ENCODE data around the gene OR11L1. TPM values are rescaled to one million over a fixed set of nuclear protein-coding genes. Genes with fewer than 3 reads are reported as not detected.

Gene OR11L1, protein sequence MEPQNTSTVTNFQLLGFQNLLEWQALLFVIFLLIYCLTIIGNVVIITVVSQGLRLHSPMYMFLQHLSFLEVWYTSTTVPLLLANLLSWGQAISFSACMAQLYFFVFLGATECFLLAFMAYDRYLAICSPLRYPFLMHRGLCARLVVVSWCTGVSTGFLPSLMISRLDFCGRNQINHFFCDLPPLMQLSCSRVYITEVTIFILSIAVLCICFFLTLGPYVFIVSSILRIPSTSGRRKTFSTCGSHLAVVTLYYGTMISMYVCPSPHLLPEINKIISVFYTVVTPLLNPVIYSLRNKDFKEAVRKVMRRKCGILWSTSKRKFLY
- total RNA-seq (not detected in 2 replicates), polyA plus RNA-seq (not detected in 2 replicates)

GRCh38 chr1:247841796-247842195 is at the start of gene OR11L1:
Gene OR11L1 (minus strand): TSS chr1:247841896. CDS start chr1:247841896, 0 bp downstream.
- Histone ChIP-seq H3K4me1 (ENCODE audit: low read depth) (no peaks in the 10 kb centered on the region), H3K4me3 (no peak within 1 kb of the TSS), H3K27ac (no peak within 1 kb of the TSS), H3K36me3 (no peaks in the 10 kb centered on the region), H3K27me3 (no peaks in the 10 kb centered on the region), H3K9me3 (ENCODE audit: low read depth) (no peaks in the 10 kb centered on the region)
- DNase-seq (ENCODE audit: low read depth in 1 of 2, low spot score in 1 of 2): no peak
- TF ChIP-seq CTCF (IDR thresholded peaks at IDR 0.05; ENCODE audit: low read depth, low read length): no peak

GRCh38 chr1:247884797-247885413 is 43.2 kb upstream of the OR11L1 start:
- no peaks in the 10 kb centered on the region for H3K9me3 ChIP-seq (ENCODE audit: low read depth)
- H3K36me3 ChIP-seq: no peaks in the 10 kb centered on the region
- H3K4me3 ChIP-seq: no peak overlapping the region
- no peaks in the 10 kb centered on the region for H3K27me3 ChIP-seq
- no peak overlapping the region for H3K27ac ChIP-seq
- no peak for TF ChIP-seq CTCF (IDR thresholded peaks at IDR 0.05; ENCODE audit: low read depth, low read length)
- DNase-seq (ENCODE audit: low read depth in 1 of 2, low spot score in 1 of 2): no peak
- no peaks in the 10 kb centered on the region for H3K4me1 ChIP-seq (ENCODE audit: low read depth)

DNA sequence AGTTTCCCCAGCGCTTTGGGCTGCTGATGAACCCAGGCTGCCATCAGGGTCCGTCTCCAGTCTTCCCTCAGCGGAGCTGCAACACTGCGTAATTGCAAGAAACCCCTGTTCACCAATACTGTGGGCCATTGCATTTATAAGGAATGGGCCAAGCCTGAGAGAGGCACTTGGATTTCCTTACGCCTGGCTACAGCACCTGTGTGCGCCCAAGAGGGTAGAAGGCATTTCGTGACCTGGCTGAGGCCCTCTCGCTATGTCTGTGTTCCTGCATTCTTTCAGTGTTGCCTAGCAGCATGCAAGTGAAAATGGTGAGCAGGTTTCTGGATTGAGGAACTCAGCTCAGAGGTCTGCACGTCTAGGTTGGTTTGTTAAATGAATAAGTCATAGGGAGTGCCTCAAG is 41.6 kb upstream of the OR11L1 start:
- Histone ChIP-seq H3K27ac (no peak overlapping the region), H3K36me3 (no peaks in the 10 kb centered on the region), H3K4me1 (ENCODE audit: low read depth) (no peaks in the 10 kb centered on the region), H3K27me3 (no peaks in the 10 kb centered on the region), H3K4me3 (no peak overlapping the region), H3K9me3 (ENCODE audit: low read depth) (no peaks in the 10 kb centered on the region)
- TF ChIP-seq CTCF (IDR thresholded peaks at IDR 0.05; ENCODE audit: low read depth, low read length): no peak
- no peak for DNase-seq (ENCODE audit: low read depth in 1 of 2, low spot score in 1 of 2)

DNA sequence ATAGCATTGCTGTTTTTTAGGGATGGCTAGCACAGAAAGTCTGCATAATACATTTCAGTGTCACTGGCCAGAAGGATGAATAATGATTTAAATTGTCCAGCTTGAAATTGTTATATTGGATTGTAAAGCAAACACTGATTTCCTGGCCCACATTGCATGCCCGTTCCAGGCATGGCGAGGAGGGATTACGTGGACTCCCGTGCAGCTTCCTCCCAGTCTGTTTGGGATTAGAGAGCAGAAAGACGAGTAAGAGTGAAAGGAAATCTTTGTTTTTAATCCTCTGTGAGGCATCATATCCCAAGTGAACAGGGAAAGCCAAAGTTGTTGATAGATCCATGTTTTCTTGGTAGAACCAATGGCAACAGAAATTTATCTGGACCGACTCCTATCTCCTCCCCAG is 23.7 kb upstream of the OR11L1 start:
- H3K4me1 ChIP-seq (ENCODE audit: low read depth): no peaks in the 10 kb centered on the region
- H3K4me3 ChIP-seq: no peak overlapping the region
- H3K27me3 ChIP-seq: no peaks in the 10 kb centered on the region
- no peak overlapping the region for H3K27ac ChIP-seq
- DNase-seq (ENCODE audit: low read depth in 1 of 2, low spot score in 1 of 2): no peak
- H3K9me3 ChIP-seq (ENCODE audit: low read depth): no peaks in the 10 kb centered on the region
- H3K36me3 ChIP-seq: no peaks in the 10 kb centered on the region
- TF ChIP-seq CTCF (IDR thresholded peaks at IDR 0.05; ENCODE audit: low read depth, low read length): no peak

- no peak overlapping the region for H3K4me3 ChIP-seq
- no peaks in the 10 kb centered on the region for H3K36me3 ChIP-seq
- no peaks in the 10 kb centered on the region for H3K9me3 ChIP-seq (ENCODE audit: low read depth)
- no peak for TF ChIP-seq CTCF (IDR thresholded peaks at IDR 0.05; ENCODE audit: low read depth, low read length)
- H3K4me1 ChIP-seq (ENCODE audit: low read depth): no peaks in the 10 kb centered on the region
- no peak overlapping the region for H3K27ac ChIP-seq
- H3K27me3 ChIP-seq: no peaks in the 10 kb centered on the region
- DNase-seq (ENCODE audit: low read depth in 1 of 2, low spot score in 1 of 2): no peak
Observed at GRCh38 chr1:247864644-247865043, 22.9 kb upstream of the OR11L1 start.
